ENCODE data around the gene POLR2B.
"Not testable (repeated sequence)": the region's sequence is repeated elsewhere in the genome, so short reads cannot be mapped to it uniquely, and the experiment has no call there.

The POLR2B gene

GRCh38 chr4:56990109-56990905 is 11.6 kb downstream of the POLR2B start:
- no peak for DNase-seq

GRCh38 chr4:56995525-56995924 is 16.8 kb downstream of the POLR2B start:
- no peak for DNase-seq

- DNase-seq, result no peak
Measured at GRCh38 chr4:56999751-57000150, 21.1 kb downstream of the POLR2B start.

- no peak for DNase-seq
Measured at GRCh38 chr4:57013543-57014120, 34.9 kb downstream of the POLR2B start.

- no peak for DNase-seq
Measured at GRCh38 chr4:57018980-57019379, 40.3 kb downstream of the POLR2B start.

- DNase-seq, result no peak
Measured at GRCh38 chr4:57020467-57021101, 41.9 kb downstream of the POLR2B start.

GRCh38 chr4:57023104-57023503 is 44.4 kb downstream of the POLR2B start:
- DNase-seq, result no peak

- DNase-seq, result no peak
Measured at GRCh38 chr4:57034520-57034919, 55.8 kb downstream of the POLR2B start.

- no peak for DNase-seq
Measured at GRCh38 chr4:57037982-57038604, 59.4 kb downstream of the POLR2B start.

GRCh38 chr4:57039345-57039744 is 60.6 kb downstream of the POLR2B start:
- no peak for DNase-seq

GRCh38 chr4:57040510-57040909 is 61.8 kb downstream of the POLR2B start:
- no peak for DNase-seq

GRCh38 chr4:57041020-57041419 is 62.3 kb downstream of the POLR2B start:
- no peak for DNase-seq

- DNase-seq, result no peak
Measured at GRCh38 chr4:57042711-57043169, 64.0 kb downstream of the POLR2B start.

- DNase-seq, result no peak
Measured at GRCh38 chr4:57043347-57044251, 64.9 kb downstream of the POLR2B start.

- no peak for DNase-seq
Measured at GRCh38 chr4:57044279-57044678, 65.6 kb downstream of the POLR2B start.

- DNase-seq, result no peak
Measured at GRCh38 chr4:57044996-57045395, 66.3 kb downstream of the POLR2B start.

- DNase-seq, result not testable (repeated sequence)
Measured at GRCh38 chr4:57047046-57047445, 68.3 kb downstream of the POLR2B start.

GRCh38 chr4:57048590-57049304 is 70.1 kb downstream of the POLR2B start:
- DNase-seq, result no peak

- DNase-seq, result no peak
Measured at GRCh38 chr4:57051095-57051494, 72.4 kb downstream of the POLR2B start.

GRCh38 chr4:57051524-57051923 is 72.8 kb downstream of the POLR2B start:
- DNase-seq, result no peak

- DNase-seq, result no peak
Measured at GRCh38 chr4:57053508-57053907, 74.8 kb downstream of the POLR2B start.

GRCh38 chr4:57055886-57056285 is 77.2 kb downstream of the POLR2B start:
- DNase-seq, result no peak

Data from T-helper 9 cell (primary cell).